ENCODE results near the gene PON2.

Gene PON2

GRCh38 chr7:95444796-95445195, 10.0 kb upstream of the PON2 start:
- no peak for DNase-seq (ENCODE audit: low read depth in 2 of 2)

GRCh38 chr7:95441042-95441823, 6.4 kb upstream of the PON2 start:
- no peak for DNase-seq (ENCODE audit: low read depth in 2 of 2)

- DNase-seq (ENCODE audit: low read depth in 2 of 2) = no peak
Measured at GRCh38 chr7:95440394-95441038, 5.7 kb upstream of the PON2 start.

GRCh38 chr7:95436407-95436806, 1.6 kb upstream of the PON2 start:
- no peak for DNase-seq (ENCODE audit: low read depth in 2 of 2)

- no peak for DNase-seq (ENCODE audit: low read depth in 2 of 2)
Measured at GRCh38 chr7:95435422-95435780, 573 bp upstream of the PON2 start.

GRCh38 chr7:95433952-95434556, 774 bp downstream of the PON2 start:
- no peak for DNase-seq (ENCODE audit: low read depth in 2 of 2)

- no peak for DNase-seq (ENCODE audit: low read depth in 2 of 2)
Measured at GRCh38 chr7:95433129-95433528, 1.7 kb downstream of the PON2 start.

GRCh38 chr7:95432606-95433005, 2.2 kb downstream of the PON2 start:
- no peak for DNase-seq (ENCODE audit: low read depth in 2 of 2)

- no peak for DNase-seq (ENCODE audit: low read depth in 2 of 2)
Measured at GRCh38 chr7:95430864-95431263, 4.0 kb downstream of the PON2 start.

GRCh38 chr7:95429241-95429990, 5.4 kb downstream of the PON2 start:
- no peak for DNase-seq (ENCODE audit: low read depth in 2 of 2)

GRCh38 chr7:95427914-95428516, 6.8 kb downstream of the PON2 start:
- DNase-seq (ENCODE audit: low read depth in 2 of 2) = no peak

GRCh38 chr7:95427166-95427565, 7.7 kb downstream of the PON2 start:
- no peak for DNase-seq (ENCODE audit: low read depth in 2 of 2)

GRCh38 chr7:95425694-95426093, 9.1 kb downstream of the PON2 start:
- DNase-seq (ENCODE audit: low read depth in 2 of 2) = no peak

- no peak for DNase-seq (ENCODE audit: low read depth in 2 of 2)
Measured at GRCh38 chr7:95424716-95425115, 10.1 kb downstream of the PON2 start.

- DNase-seq (ENCODE audit: low read depth in 2 of 2) = no peak
Measured at GRCh38 chr7:95421847-95422444, 12.9 kb downstream of the PON2 start.

- DNase-seq (ENCODE audit: low read depth in 2 of 2) = no peak
Measured at GRCh38 chr7:95421000-95421846, 13.6 kb downstream of the PON2 start.

- no peak for DNase-seq (ENCODE audit: low read depth in 2 of 2)
Measured at GRCh38 chr7:95412075-95412474, 22.8 kb downstream of the PON2 start.

GRCh38 chr7:95411666-95412065, 23.2 kb downstream of the PON2 start:
- no peak for DNase-seq (ENCODE audit: low read depth in 2 of 2)

GRCh38 chr7:95411036-95411435, 23.8 kb downstream of the PON2 start:
- DNase-seq (ENCODE audit: low read depth in 2 of 2) = no peak

GRCh38 chr7:95407751-95408150, 27.1 kb downstream of the PON2 start:
- no peak for DNase-seq (ENCODE audit: low read depth in 2 of 2)

GRCh38 chr7:95405800-95406199, 29.0 kb downstream of the PON2 start:
- no peak for DNase-seq (ENCODE audit: low read depth in 2 of 2)

Measured in stimulated activated CD4-positive, alpha-beta T cell treated with anti-CD3 and anti-CD28 coated beads, Interleukin-1b, Interleukin-23, amount 100 ng/mL, for 1 hour (primary cell).